H1 (cell line): Measurements from ENCODE around the gene ZBTB43. TPM values are rescaled to one million over a fixed set of nuclear protein-coding genes. Genes with fewer than 3 reads are reported as not detected.

ENCODE experiments used
- CTCF ChIA-PET: fragments of 300-600 bp; sonication (Branson Sonifier 250); formaldehyde crosslinking; loops from one replicate; lab custom pipeline; 2021; ENCODE audit not compliant: partially characterized antibody; lab: Charles Lee
- POLR2A ChIA-PET: fragments of 300-600 bp; sonication (Branson Sonifier 250); formaldehyde crosslinking; loops from one replicate; lab custom pipeline; 2021; ENCODE audit warnings: inconsistent platforms; ENCODE audit not compliant: partially characterized antibody; lab: Charles Lee
- DNase-seq, 2 experiments: peaks; one replicate each; pipeline versions ENCODE4 v3.0.0 to v3.0.0-alpha.2; 2010 to 2022; ENCODE audit warnings: low spot score in 2 of 2, low read depth in 1 of 2, mixed read lengths in 1 of 2
- FAIRE-seq: peaks from 2 replicates; lab custom pipeline; 2011; peaks lifted over from hg19 to GRCh38; lab: Jason Lieb, UNC
- H2AFZ ChIP-seq: 2 replicates; pipeline ENCODE4 v1.8.1; 2012; ENCODE audit warnings: low read length, inconsistent platforms
- H2AK5ac ChIP-seq: 2 replicates; pipeline ENCODE4 v1.6.1; 2013; ENCODE audit warnings: low read depth, low read length
- H2BK120ac ChIP-seq: replicated peaks from 2 replicates; pipeline ENCODE3; 2013; ENCODE audit warnings: low read depth, low read length, inconsistent platforms
- H2BK12ac ChIP-seq: 2 replicates; pipeline ENCODE4 v1.6.1; 2013; ENCODE audit warnings: low read depth, low read length
- H2BK15ac ChIP-seq: 2 replicates; pipeline ENCODE4 v1.6.1; 2013; ENCODE audit warnings: low read length
- H2BK20ac ChIP-seq: 2 replicates; pipeline ENCODE4 v1.6.1; 2013; ENCODE audit warnings: low read length
- H2BK5ac ChIP-seq: 2 replicates; pipeline ENCODE4 v1.6.1; 2013; ENCODE audit warnings: low read depth, low read length
- H3K14ac ChIP-seq: 2 replicates; pipeline ENCODE4 v1.6.1; 2013; ENCODE audit warnings: inconsistent platforms; ENCODE audit not compliant: insufficient read length
- H3K18ac ChIP-seq: 2 replicates; pipeline ENCODE4 v1.6.1; 2013; ENCODE audit warnings: low read length; ENCODE audit errors: extremely low read depth
- H3K23ac ChIP-seq: 2 replicates; pipeline ENCODE4 v1.6.1; 2013; ENCODE audit warnings: inconsistent platforms; ENCODE audit not compliant: insufficient read length
- H3K23me2 ChIP-seq: 2 replicates; pipeline ENCODE4 v1.6.1; 2013; ENCODE audit warnings: low read depth, low read length
- H3K27ac ChIP-seq: 2 replicates; pipeline ENCODE4 v1.6.1; 2011; ENCODE audit warnings: low read depth, low read length, inconsistent platforms
- H3K27me3 ChIP-seq, 4 experiments: replicated peaks in 1 of 4; 1 replicate in 1 of 4; 2 replicates in 3 of 4; pipeline versions ENCODE4 v1.6.1 to v1.8.1; 2011 to 2013; ENCODE audit warnings: low read length in 3 of 4, mild to moderate bottlenecking in 3 of 4, inconsistent platforms in 2 of 4, mixed read lengths in 2 of 4, moderate library complexity in 1 of 4; ENCODE audit not compliant: control insufficient read depth in 3 of 4, insufficient read depth in 3 of 4; ENCODE audit errors: extremely low read depth in 1 of 4
- H3K36me3 ChIP-seq, 4 experiments: 2 replicates each; pipeline versions ENCODE4 v1.6.1 to v1.8.1; 2011 to 2013; ENCODE audit warnings: mild to moderate bottlenecking in 4 of 4, low read length in 3 of 4, moderate library complexity in 2 of 4, control low read depth in 1 of 4, inconsistent platforms in 1 of 4; ENCODE audit not compliant: insufficient read depth in 4 of 4, control insufficient read depth in 2 of 4
- H3K4ac ChIP-seq: replicated peaks from 2 replicates; pipeline ENCODE3; 2013; ENCODE audit warnings: low read length, low read depth, mixed read lengths, inconsistent platforms; ENCODE audit not compliant: insufficient read length
- H3K4me1 ChIP-seq, 4 experiments: replicated peaks in 1 of 4; 1 replicate in 1 of 4; 2 replicates in 3 of 4; pipeline versions ENCODE4 v1.6.1 to v1.8.1; 2011 to 2013; ENCODE audit warnings: low read length in 3 of 4, inconsistent platforms in 2 of 4, mixed read lengths in 1 of 4; ENCODE audit not compliant: insufficient read depth in 4 of 4, control insufficient read depth in 3 of 4
- H3K4me2 ChIP-seq, 2 experiments: 2 replicates each; pipeline versions ENCODE4 v1.6.1 to v1.8.1; 2011 to 2013; ENCODE audit warnings: low read depth in 2 of 2, low read length in 2 of 2, control low read depth in 1 of 2, inconsistent platforms in 1 of 2, mild to moderate bottlenecking in 1 of 2; ENCODE audit not compliant: insufficient read depth in 1 of 2
- H3K4me3 ChIP-seq, 4 experiments: fragments of 200-600, 300-600 bp in 1 of 4; sonication (generic), shearing (Covaris generic), sonication (Bioruptor Twin) in 1 of 4; 2 replicates each; pipeline versions ENCODE4 v1.5.1 to v1.8.1; 2011 to 2016; ENCODE audit warnings: low read length in 4 of 4, low read depth in 3 of 4, control low read depth in 2 of 4, inconsistent platforms in 2 of 4, mild to moderate bottlenecking in 2 of 4, mixed read lengths in 1 of 4, moderate library complexity in 1 of 4; ENCODE audit not compliant: insufficient read depth in 2 of 4; ENCODE audit errors: extremely low read depth in 1 of 4
- H3K56ac ChIP-seq: replicated peaks from 2 replicates; pipeline ENCODE3; 2013; ENCODE audit warnings: low read depth, mild to moderate bottlenecking, mixed read lengths, low read length, inconsistent platforms; ENCODE audit not compliant: insufficient read length
- H3K79me1 ChIP-seq: 2 replicates; pipeline ENCODE4 v1.6.1; 2013; ENCODE audit warnings: low read depth, low read length, control low read depth
- H3K79me2 ChIP-seq, 2 experiments: 2 replicates each; pipeline versions ENCODE4 v1.6.1 to v1.8.1; 2012 to 2013; ENCODE audit warnings: low read length in 2 of 2, mild to moderate bottlenecking in 2 of 2, inconsistent platforms in 1 of 2; ENCODE audit not compliant: insufficient read depth in 2 of 2, control insufficient read depth in 1 of 2
- H3K9ac ChIP-seq, 4 experiments: replicated peaks in 1 of 4; 1 replicate in 1 of 4; 2 replicates in 3 of 4; pipeline versions ENCODE4 v1.6.1 to v1.8.1; 2011 to 2013; ENCODE audit warnings: low read depth in 3 of 4, low read length in 3 of 4, control low read depth in 2 of 4, mild to moderate bottlenecking in 2 of 4, moderate library complexity in 2 of 4, inconsistent platforms in 1 of 4; ENCODE audit errors: extremely low read depth in 1 of 4
- H3K9me3 ChIP-seq, 2 experiments: 2 replicates each; pipeline versions ENCODE4 v1.6.1 to v1.8.1; 2012 to 2013; ENCODE audit warnings: mild to moderate bottlenecking in 2 of 2, moderate library complexity in 2 of 2, control low read depth in 1 of 2, inconsistent platforms in 1 of 2, low read depth in 1 of 2, low read length in 1 of 2, mixed read lengths in 1 of 2; ENCODE audit not compliant: insufficient read depth in 2 of 2
- H4K20me1 ChIP-seq, 2 experiments: replicated peaks in 1 of 2; 2 replicates each; pipeline versions ENCODE3 to v1.8.1; 2011 to 2013; ENCODE audit warnings: inconsistent platforms in 2 of 2, low read length in 2 of 2, mild to moderate bottlenecking in 1 of 2; ENCODE audit not compliant: insufficient read depth in 2 of 2, control insufficient read depth in 1 of 2
- H4K5ac ChIP-seq: 2 replicates; pipeline ENCODE4 v1.6.1; 2013; ENCODE audit warnings: low read length, low read depth, mixed read lengths, inconsistent platforms; ENCODE audit not compliant: insufficient read length
- H4K8ac ChIP-seq: 2 replicates; pipeline ENCODE4 v1.8.0; 2013; ENCODE audit warnings: mild to moderate bottlenecking, moderate library complexity, low read length, inconsistent platforms; ENCODE audit not compliant: insufficient read depth; ENCODE audit errors: extremely low read depth
- H4K91ac ChIP-seq: replicated peaks from 2 replicates; pipeline ENCODE3; 2013; ENCODE audit warnings: low read length, mixed read lengths, inconsistent platforms; ENCODE audit not compliant: insufficient read length
- ATF2 ChIP-seq: IDR thresholded peaks from 2 replicates; pipeline ENCODE4 v1.6.1; 2012; ENCODE audit warnings: low read length, inconsistent platforms
- BACH1 ChIP-seq: IDR thresholded peaks from 2 replicates; pipeline ENCODE4 v1.6.1; 2012; ENCODE audit warnings: low read length, improper control_type of control experiment
- BCL11A ChIP-seq, 2 experiments: IDR thresholded peaks; one replicate each; pipeline ENCODE4 v1.6.1; 2011; ENCODE audit warnings: low read depth in 2 of 2, low read length in 2 of 2, mild to moderate bottlenecking in 2 of 2
- CTBP2 ChIP-seq: IDR thresholded peaks from 2 replicates; pipeline ENCODE4 v1.7.0; 2011; ENCODE audit warnings: borderline replicate concordance, mild to moderate bottlenecking, moderate library complexity, mixed read lengths, low read length; ENCODE audit not compliant: insufficient read depth, insufficient read length
- EP300 ChIP-seq, 2 experiments: IDR thresholded peaks; 1 replicate in 1 of 2; 2 replicates in 1 of 2; pipeline ENCODE4 v1.6.1; 2011 to 2012; ENCODE audit warnings: low read depth in 2 of 2, low read length in 2 of 2, mild to moderate bottlenecking in 2 of 2, borderline replicate concordance in 1 of 2, inconsistent platforms in 1 of 2, moderate library complexity in 1 of 2
- KDM5A ChIP-seq: fragments of 200-600 bp; IDR thresholded peaks from 2 replicates; pipeline ENCODE4 v1.7.1; 2012; ENCODE audit warnings: mild to moderate bottlenecking, low read length, inconsistent platforms, mixed read lengths
- NANOG ChIP-seq: IDR thresholded peaks from 2 replicates; pipeline ENCODE4 v1.6.1; 2011; ENCODE audit warnings: low read length, low read depth, mild to moderate bottlenecking, inconsistent platforms; ENCODE audit not compliant: insufficient read depth, poor library complexity, severe bottlenecking
- POLR2A ChIP-seq, 2 experiments: IDR thresholded peaks; 1 replicate in 1 of 2; 2 replicates in 1 of 2; pipeline ENCODE4 v1.6.1; 2011; ENCODE audit warnings: low read depth in 2 of 2, low read length in 2 of 2, mild to moderate bottlenecking in 2 of 2; ENCODE audit errors: control extremely low read depth in 1 of 2
- RFX5 ChIP-seq: IDR thresholded peaks from 2 replicates; pipeline ENCODE4 v1.6.1; 2011; ENCODE audit warnings: low read depth, low read length, improper control_type of control experiment, borderline replicate concordance
- SUZ12 ChIP-seq: fragments of 200-600 bp; sonication (generic); IDR thresholded peaks from 2 replicates; pipeline ENCODE4 v1.6.1; 2012; ENCODE audit warnings: mild to moderate bottlenecking, inconsistent platforms, low read length, moderate library complexity, mixed read lengths
- TEAD4 ChIP-seq: IDR thresholded peaks from 2 replicates; pipeline ENCODE4 v1.6.1; 2012; ENCODE audit warnings: low read depth, low read length, inconsistent platforms, mixed read lengths
- ZNF274 ChIP-seq: IDR thresholded peaks from 2 replicates; pipeline ENCODE4 v1.7.0; 2012; ENCODE audit warnings: low read length, borderline replicate concordance; ENCODE audit errors: extremely low read depth
- WGBS, 2 experiments: shearing (Covaris generic) in 1 of 2; methylation state at CpG; one replicate each; pipeline versions ENCODE4 v1.1.6 to v1.1.7; 2013 to 2015; ENCODE audit warnings: low lambda C conversion rate in 2 of 2, mixed read lengths in 2 of 2, inconsistent platforms in 1 of 2, low coverage in 1 of 2, missing lambda C conversion rate in 1 of 2; ENCODE audit not compliant: insufficient replicate concordance in 2 of 2, insufficient coverage in 1 of 2, insufficient read length in 1 of 2; ENCODE audit errors: extremely low coverage in 1 of 2, missing lambda C conversion rate in 1 of 2; 5-methylcytosine and 5-hydroxymethylcytosine counted together
- polyA plus RNA-seq, 7 experiments: library from polyadenylated mRNA; depleted of rRNA in 3 of 7; stranded (reverse) in 5 of 7; unstranded in 2 of 7; fragments of >200 nt in 5 of 7; fragments of 200-250 nt in 2 of 7; gene quantifications; 1 replicate in 5 of 7; 2 replicates in 1 of 7; 4 replicates in 1 of 7; pipeline versions ENCODE4 v1.2.1 to v1.2.3, GENCODE V29; 2011 to 2013; ENCODE audit warnings: missing spikeins in 2 of 7, mixed read lengths in 2 of 7
- total RNA-seq: library from RNA; stranded (reverse); fragmentation: NEBNext Ultra II Directional; extraction: Animal tissue kit (Norgen Biotek cat#: 25700); gene quantifications from 2 replicates; pipeline ENCODE4 v1.2.1, GENCODE V29; 2021

ZBTB43 gene
- total and polyA plus RNA-seq, 2 of the 8 experiments (the other 6 are each of a cell fraction or from before 2014, with no cell fraction given) = 4.1 to 16.7 TPM

- 89% methylated on average over 5 of the region's 5 CpGs; no CpG with 5 or more reads in 1 of the 2 experiments for whole genome bisulfite sequencing, 2 experiments
- no peak for FAIRE-seq
- TF ChIP-seq POLR2A (IDR thresholded peaks at IDR 0.05; ENCODE audit: control extremely low read depth in 1 of 2, low read depth in 2 of 2, low read length in 2 of 2) = no peak
- TF ChIP-seq KDM5A = no peak
- no peak for TF ChIP-seq TEAD4
- TF ChIP-seq ATF2 = no peak
- no peak for TF ChIP-seq EP300 (IDR thresholded peaks at IDR 0.05; ENCODE audit: borderline replicate concordance in 1 of 2, low read depth in 2 of 2, low read length in 2 of 2)
- TF ChIP-seq NANOG = no peak
- TF ChIP-seq RFX5 = no peak
- no peak for TF ChIP-seq CTBP2
- TF ChIP-seq SUZ12 = no peak
- no peak for TF ChIP-seq ZNF274
- no peak for TF ChIP-seq BACH1
- no peak for TF ChIP-seq BCL11A (IDR thresholded peaks at IDR 0.05; ENCODE audit: low read depth in 2 of 2, low read length in 2 of 2)
These were observed 28.9 kb upstream of the ZBTB43 start for GRCh38 chr9:126775926-126776325.

More at GRCh38 chr9:126775926-126776325, 28.9 kb upstream of the ZBTB43 start:
- no peak for DNase-seq
- Histone ChIP-seq H3K56ac (no peak overlapping the region), H3K36me3 (no peaks in the 10 kb centered on the region), H3K27ac (no peak overlapping the region), H3K14ac (no peak overlapping the region), H4K91ac (no peak overlapping the region), H3K4me2 (no peak overlapping the region), H3K23me2 (no peaks in the 10 kb centered on the region), H2AK5ac (no peak overlapping the region), H4K8ac (no peak overlapping the region), H2BK15ac (no peak overlapping the region), H3K23ac (no peak overlapping the region), H3K9ac (no peak overlapping the region), H3K79me1 (no peaks in the 10 kb centered on the region), H2BK12ac (no peak overlapping the region), H3K4me3 (no peak overlapping the region), H3K27me3 (no peaks in the 10 kb centered on the region; a peak in 1 of 7 replicates), H3K18ac (no peak overlapping the region), H3K79me2 (no peaks in the 10 kb centered on the region), H2AFZ (no peak overlapping the region), H2BK120ac (no peak overlapping the region), H3K4ac (no peak overlapping the region), H2BK5ac (no peak overlapping the region), H3K9me3 (no peaks in the 10 kb centered on the region), H4K5ac (no peak overlapping the region), H2BK20ac (no peak overlapping the region), H4K20me1 (no peaks in the 10 kb centered on the region), H3K4me1 (no peaks in the 10 kb centered on the region)
- ChIA-PET CTCF (interaction anchor here (0.6 to 16.0 kb wide), 12 partner anchors 10 to 276 kb away, joined by 3 to 415 read pairs (median 4); no protein-coding TSS in a partner anchor), POLR2A (no interaction called here)
